ENCODE measurements around the gene NUDT3.

Gene NUDT3

GRCh38 chr6:34280216-34280615 lies 112.3 kb downstream of the NUDT3 start:
- Histone ChIP-seq H3K4me1 (ENCODE audit: control insufficient read depth in 2 of 2, insufficient read depth in 2 of 2, low read length in 2 of 2) (no peaks in the 10 kb centered on the region), H3K27me3 (ENCODE audit: control insufficient read depth in 2 of 2, insufficient read depth in 2 of 2, low read length in 2 of 2) (no peaks in the 10 kb centered on the region), H3K9ac (ENCODE audit: low read depth in 1 of 2, low read length in 2 of 2) (no peak overlapping the region), H3K27ac (ENCODE audit: low read depth in 2 of 2, low read length in 2 of 2) (no peak overlapping the region), H3K9me3 (ENCODE audit: control insufficient read depth in 2 of 2, low read length in 2 of 2) (no peaks in the 10 kb centered on the region), H3K36me3 (ENCODE audit: control insufficient read depth in 2 of 2, insufficient read depth in 2 of 2, low read length in 2 of 2) (no peaks in the 10 kb centered on the region), H3K4me3 (ENCODE audit: low read length in 2 of 2) (no peak overlapping the region)

DNA sequence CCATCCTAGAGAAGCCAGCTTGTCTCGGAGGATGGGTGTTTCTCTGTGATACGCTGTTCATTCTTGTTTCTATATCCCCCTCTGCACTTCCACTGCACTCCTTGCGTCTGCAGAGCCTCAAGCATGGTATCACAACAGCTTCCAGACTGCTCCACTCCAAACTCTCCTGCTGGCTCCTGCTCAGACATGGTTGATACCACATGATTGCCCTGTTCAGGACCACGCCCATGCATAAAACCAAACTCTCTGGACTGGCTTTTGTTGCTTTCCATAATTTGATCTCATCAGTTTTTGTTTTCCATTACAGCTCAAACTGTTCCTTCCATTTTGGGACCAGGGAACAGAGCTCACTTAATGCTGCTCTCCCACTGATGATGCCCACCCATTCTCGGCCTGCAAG lies 113.6 kb downstream of the NUDT3 start:
- H3K36me3 ChIP-seq (ENCODE audit: control insufficient read depth in 2 of 2, insufficient read depth in 2 of 2, low read length in 2 of 2): no peaks in the 10 kb centered on the region
- H3K4me3 ChIP-seq (ENCODE audit: low read length in 2 of 2): no peak overlapping the region
- H3K9me3 ChIP-seq (ENCODE audit: control insufficient read depth in 2 of 2, low read length in 2 of 2): no peaks in the 10 kb centered on the region
- H3K9ac ChIP-seq (ENCODE audit: low read depth in 1 of 2, low read length in 2 of 2): no peak overlapping the region
- H3K27me3 ChIP-seq (ENCODE audit: control insufficient read depth in 2 of 2, insufficient read depth in 2 of 2, low read length in 2 of 2): no peaks in the 10 kb centered on the region
- H3K4me1 ChIP-seq (ENCODE audit: control insufficient read depth in 2 of 2, insufficient read depth in 2 of 2, low read length in 2 of 2): no peaks in the 10 kb centered on the region
- no peak overlapping the region for H3K27ac ChIP-seq (ENCODE audit: low read depth in 2 of 2, low read length in 2 of 2)

GRCh38 chr6:34277763-34278112 lies 114.7 kb downstream of the NUDT3 start:
- Histone ChIP-seq H3K9me3 (ENCODE audit: control insufficient read depth in 2 of 2, low read length in 2 of 2) (no peaks in the 10 kb centered on the region), H3K27me3 (ENCODE audit: control insufficient read depth in 2 of 2, insufficient read depth in 2 of 2, low read length in 2 of 2) (no peaks in the 10 kb centered on the region), H3K4me1 (ENCODE audit: control insufficient read depth in 2 of 2, insufficient read depth in 2 of 2, low read length in 2 of 2) (no peaks in the 10 kb centered on the region), H3K27ac (ENCODE audit: low read depth in 2 of 2, low read length in 2 of 2) (no peak overlapping the region), H3K9ac (ENCODE audit: low read depth in 1 of 2, low read length in 2 of 2) (no peak overlapping the region), H3K4me3 (ENCODE audit: low read length in 2 of 2) (no peak overlapping the region), H3K36me3 (ENCODE audit: control insufficient read depth in 2 of 2, insufficient read depth in 2 of 2, low read length in 2 of 2) (no peaks in the 10 kb centered on the region)

DNA sequence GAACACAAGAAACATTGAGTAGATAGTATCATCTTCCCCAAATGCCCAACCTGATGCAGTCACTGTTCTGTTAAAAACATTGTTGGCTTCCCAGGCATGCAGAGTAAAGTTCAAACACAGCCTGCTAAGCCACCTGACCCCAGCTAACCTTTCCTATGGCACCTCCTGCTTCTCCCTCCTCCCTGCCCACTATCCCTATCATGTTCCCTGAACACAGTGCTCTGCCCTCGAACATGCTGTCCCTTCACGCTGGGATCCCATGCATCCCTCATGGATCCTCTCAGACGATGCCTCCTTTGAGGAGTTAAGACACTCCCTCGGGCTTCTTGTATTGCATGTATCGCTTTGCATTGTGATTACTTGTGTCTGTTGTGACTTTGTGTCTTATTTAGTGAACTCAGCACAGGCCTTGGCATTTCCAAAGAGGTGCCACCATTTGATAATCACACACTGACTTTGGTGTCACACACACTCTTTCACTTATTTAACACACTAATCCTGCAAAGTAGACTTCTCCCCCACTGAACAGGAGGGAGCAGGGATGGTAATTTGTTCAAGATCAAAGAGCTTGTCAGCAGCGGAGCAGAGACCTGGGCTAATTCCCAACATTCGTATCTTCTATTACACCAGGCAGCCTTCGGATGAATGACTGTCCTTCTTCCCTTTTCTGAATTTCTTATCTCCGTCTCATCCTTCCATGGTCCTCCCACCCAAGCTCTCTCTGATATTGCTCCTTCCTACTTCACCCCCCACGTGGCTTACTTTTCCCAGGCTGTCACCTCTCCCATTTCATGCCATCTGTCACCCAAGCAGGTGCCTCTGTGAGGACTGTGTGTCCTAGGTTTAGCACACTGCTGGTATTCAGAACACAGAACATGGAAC lies 115.3 kb downstream of the NUDT3 start:
- H3K9ac ChIP-seq (ENCODE audit: low read depth in 1 of 2, low read length in 2 of 2): no peak overlapping the region
- H3K36me3 ChIP-seq (ENCODE audit: control insufficient read depth in 2 of 2, insufficient read depth in 2 of 2, low read length in 2 of 2): no peaks in the 10 kb centered on the region
- H3K27ac ChIP-seq (ENCODE audit: low read depth in 2 of 2, low read length in 2 of 2): no peak overlapping the region
- no peaks in the 10 kb centered on the region for H3K4me1 ChIP-seq (ENCODE audit: control insufficient read depth in 2 of 2, insufficient read depth in 2 of 2, low read length in 2 of 2)
- H3K27me3 ChIP-seq (ENCODE audit: control insufficient read depth in 2 of 2, insufficient read depth in 2 of 2, low read length in 2 of 2): no peaks in the 10 kb centered on the region
- no peaks in the 10 kb centered on the region for H3K9me3 ChIP-seq (ENCODE audit: control insufficient read depth in 2 of 2, low read length in 2 of 2)
- H3K4me3 ChIP-seq (ENCODE audit: low read length in 2 of 2): no peak overlapping the region

DNA sequence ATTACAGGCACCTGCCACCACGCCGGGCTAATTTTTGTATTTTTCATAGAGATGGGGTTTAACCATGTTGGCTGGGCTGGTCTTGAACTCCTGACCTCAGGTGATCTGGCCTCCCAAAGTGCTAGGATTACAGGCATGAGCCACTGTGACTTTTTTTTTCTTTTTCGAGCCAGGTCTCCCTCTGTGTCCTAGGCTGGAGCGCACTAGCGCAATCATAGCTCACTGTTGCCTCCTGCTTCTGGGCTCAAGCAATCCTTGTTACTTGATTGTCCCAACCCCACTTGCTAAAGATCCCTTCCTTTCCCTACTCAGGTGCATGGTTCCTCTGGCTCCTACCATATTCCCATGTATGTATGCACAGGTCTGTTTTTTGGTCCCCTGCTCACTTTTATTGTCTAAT lies 116.3 kb downstream of the NUDT3 start:
- no peak overlapping the region for H3K27ac ChIP-seq (ENCODE audit: low read depth in 2 of 2, low read length in 2 of 2)
- no peak overlapping the region for H3K4me3 ChIP-seq (ENCODE audit: low read length in 2 of 2)
- no peaks in the 10 kb centered on the region for H3K4me1 ChIP-seq (ENCODE audit: control insufficient read depth in 2 of 2, insufficient read depth in 2 of 2, low read length in 2 of 2)
- no peaks in the 10 kb centered on the region for H3K36me3 ChIP-seq (ENCODE audit: control insufficient read depth in 2 of 2, insufficient read depth in 2 of 2, low read length in 2 of 2)
- H3K9ac ChIP-seq (ENCODE audit: low read depth in 1 of 2, low read length in 2 of 2): no peak overlapping the region
- no peaks in the 10 kb centered on the region for H3K27me3 ChIP-seq (ENCODE audit: control insufficient read depth in 2 of 2, insufficient read depth in 2 of 2, low read length in 2 of 2)
- H3K9me3 ChIP-seq (ENCODE audit: control insufficient read depth in 2 of 2, low read length in 2 of 2): no peaks in the 10 kb centered on the region

GRCh38 chr6:34275128-34275804 lies 117.2 kb downstream of the NUDT3 start:
- H3K4me3 ChIP-seq (ENCODE audit: low read length in 2 of 2): no peak overlapping the region
- no peaks in the 10 kb centered on the region for H3K36me3 ChIP-seq (ENCODE audit: control insufficient read depth in 2 of 2, insufficient read depth in 2 of 2, low read length in 2 of 2)
- H3K4me1 ChIP-seq (ENCODE audit: control insufficient read depth in 2 of 2, insufficient read depth in 2 of 2, low read length in 2 of 2): no peaks in the 10 kb centered on the region
- no peak overlapping the region for H3K9ac ChIP-seq (ENCODE audit: low read depth in 1 of 2, low read length in 2 of 2)
- H3K9me3 ChIP-seq (ENCODE audit: control insufficient read depth in 2 of 2, low read length in 2 of 2): no peaks in the 10 kb centered on the region
- H3K27ac ChIP-seq (ENCODE audit: low read depth in 2 of 2, low read length in 2 of 2): no peak overlapping the region
- no peaks in the 10 kb centered on the region for H3K27me3 ChIP-seq (ENCODE audit: control insufficient read depth in 2 of 2, insufficient read depth in 2 of 2, low read length in 2 of 2)

DNA sequence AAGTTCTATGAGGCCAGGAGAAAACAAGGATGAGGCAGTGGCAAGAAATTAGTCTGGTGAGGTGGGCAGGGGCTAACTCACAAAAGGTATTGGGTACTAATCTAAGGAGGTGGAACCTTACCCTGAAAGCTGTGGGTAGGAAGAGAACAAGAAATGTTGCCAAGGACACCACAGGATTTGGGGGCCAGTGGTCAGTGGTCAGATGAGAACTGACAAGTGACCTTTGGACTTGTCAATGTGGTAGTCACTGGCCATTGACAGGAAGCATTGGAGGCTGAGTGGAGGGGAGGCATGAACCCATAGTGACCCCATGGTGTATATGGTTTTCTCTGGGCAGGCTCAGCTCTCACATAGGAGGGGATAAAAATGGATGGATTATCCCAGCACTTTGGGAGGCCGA lies 118.3 kb downstream of the NUDT3 start:
- Histone ChIP-seq H3K4me1 (ENCODE audit: control insufficient read depth in 2 of 2, insufficient read depth in 2 of 2, low read length in 2 of 2) (no peaks in the 10 kb centered on the region), H3K9ac (ENCODE audit: low read depth in 1 of 2, low read length in 2 of 2) (no peak overlapping the region), H3K4me3 (ENCODE audit: low read length in 2 of 2) (no peak overlapping the region), H3K36me3 (ENCODE audit: control insufficient read depth in 2 of 2, insufficient read depth in 2 of 2, low read length in 2 of 2) (no peaks in the 10 kb centered on the region), H3K27me3 (ENCODE audit: control insufficient read depth in 2 of 2, insufficient read depth in 2 of 2, low read length in 2 of 2) (no peaks in the 10 kb centered on the region), H3K27ac (ENCODE audit: low read depth in 2 of 2, low read length in 2 of 2) (no peak overlapping the region), H3K9me3 (ENCODE audit: control insufficient read depth in 2 of 2, low read length in 2 of 2) (no peaks in the 10 kb centered on the region)

DNA sequence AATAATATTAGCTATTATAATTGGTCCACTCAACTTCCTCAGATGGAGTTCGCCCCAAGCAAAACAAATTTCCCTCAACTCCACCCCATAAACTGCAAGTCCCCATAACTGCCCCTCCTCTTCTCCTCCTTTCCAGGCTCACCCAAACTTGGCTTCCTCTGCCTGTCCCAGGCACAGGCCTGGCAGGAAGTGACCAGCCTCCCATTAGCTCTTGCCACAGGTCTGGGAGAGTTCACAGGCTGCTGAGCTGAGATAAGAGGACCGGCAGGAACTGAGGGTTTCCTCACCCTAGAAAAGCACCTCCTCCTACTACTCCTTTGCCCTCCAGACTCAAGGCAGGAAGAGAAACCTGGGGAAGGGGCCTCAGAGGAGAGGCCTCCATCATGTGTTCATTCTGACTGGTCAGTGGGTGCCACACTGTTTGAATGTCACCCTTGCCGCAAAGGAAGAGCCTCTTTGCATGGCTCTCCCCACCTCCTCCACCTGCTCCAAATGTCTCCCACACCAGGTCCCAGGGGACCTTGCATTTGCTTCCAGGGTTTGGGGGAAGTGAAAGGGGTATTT lies 119.1 kb downstream of the NUDT3 start:
- Histone ChIP-seq H3K4me1 (ENCODE audit: control insufficient read depth in 2 of 2, insufficient read depth in 2 of 2, low read length in 2 of 2) (no peaks in the 10 kb centered on the region), H3K27me3 (ENCODE audit: control insufficient read depth in 2 of 2, insufficient read depth in 2 of 2, low read length in 2 of 2) (no peaks in the 10 kb centered on the region), H3K27ac (ENCODE audit: low read depth in 2 of 2, low read length in 2 of 2) (no peak overlapping the region), H3K9ac (ENCODE audit: low read depth in 1 of 2, low read length in 2 of 2) (no peak overlapping the region), H3K36me3 (ENCODE audit: control insufficient read depth in 2 of 2, insufficient read depth in 2 of 2, low read length in 2 of 2) (no peaks in the 10 kb centered on the region), H3K9me3 (ENCODE audit: control insufficient read depth in 2 of 2, low read length in 2 of 2) (no peaks in the 10 kb centered on the region), H3K4me3 (ENCODE audit: low read length in 2 of 2) (no peak overlapping the region)

- H3K9me3 ChIP-seq (ENCODE audit: control insufficient read depth in 2 of 2, low read length in 2 of 2): no peaks in the 10 kb centered on the region
- no peak overlapping the region for H3K4me3 ChIP-seq (ENCODE audit: low read length in 2 of 2)
- H3K27ac ChIP-seq (ENCODE audit: low read depth in 2 of 2, low read length in 2 of 2): no peak overlapping the region
- H3K4me1 ChIP-seq (ENCODE audit: control insufficient read depth in 2 of 2, insufficient read depth in 2 of 2, low read length in 2 of 2): no peaks in the 10 kb centered on the region
- H3K9ac ChIP-seq (ENCODE audit: low read depth in 1 of 2, low read length in 2 of 2): no peak overlapping the region
- no peaks in the 10 kb centered on the region for H3K27me3 ChIP-seq (ENCODE audit: control insufficient read depth in 2 of 2, insufficient read depth in 2 of 2, low read length in 2 of 2)
- H3K36me3 ChIP-seq (ENCODE audit: control insufficient read depth in 2 of 2, insufficient read depth in 2 of 2, low read length in 2 of 2): no peaks in the 10 kb centered on the region
These were observed 120.2 kb downstream of the NUDT3 start for GRCh38 chr6:34272013-34272926.

All from mucosa of rectum (tissue), 2 donors.